Omental fat pad (tissue), 4 donors: ENCODE results near the gene PCGF1. TPM values are rescaled to one million over a fixed set of nuclear protein-coding genes. Genes with fewer than 3 reads are reported as not detected.
A peak's percentile ranks its signal among the peaks of the same experiment; 100 is the strongest.
"Not testable (repeated sequence)": the region's sequence is repeated elsewhere in the genome, so short reads cannot be mapped to it uniquely, and the experiment has no call there.

Experiments
- ATAC-seq: fragments of 150-250 bp; one replicate; pipeline ENCODE4 v1.9.1; 2016; ENCODE audit warnings: mild to moderate bottlenecking, moderate library complexity; ENCODE audit not compliant: low FRiP score
- DNase-seq: peaks from one replicate; pipeline ENCODE4 v3.0.0-alpha.2; 2019; ENCODE audit warnings: low spot score
- total RNA-seq, 4 donors: library from RNA; depleted of rRNA; stranded (reverse); fragments of >200 nt; gene quantifications; one replicate each; pipeline ENCODE4 v1.1.0, GENCODE V29; 2016
- TF ChIP-seq, protein P1 (sequence below), 3 donors: fragments of 450-650 bp; IDR thresholded peaks; one replicate each; pipeline ENCODE4 v1.5.1; 2016 to 2017; ENCODE audit warnings: antibody characterized with exemption in 3 of 3, mild to moderate bottlenecking in 3 of 3, moderate library complexity in 2 of 3

PCGF1 gene
- total RNA-seq, 4 donors from 2014 or later = 11.6 to 20.2 (median 16.8) TPM

- TF ChIP-seq, protein P1, sequence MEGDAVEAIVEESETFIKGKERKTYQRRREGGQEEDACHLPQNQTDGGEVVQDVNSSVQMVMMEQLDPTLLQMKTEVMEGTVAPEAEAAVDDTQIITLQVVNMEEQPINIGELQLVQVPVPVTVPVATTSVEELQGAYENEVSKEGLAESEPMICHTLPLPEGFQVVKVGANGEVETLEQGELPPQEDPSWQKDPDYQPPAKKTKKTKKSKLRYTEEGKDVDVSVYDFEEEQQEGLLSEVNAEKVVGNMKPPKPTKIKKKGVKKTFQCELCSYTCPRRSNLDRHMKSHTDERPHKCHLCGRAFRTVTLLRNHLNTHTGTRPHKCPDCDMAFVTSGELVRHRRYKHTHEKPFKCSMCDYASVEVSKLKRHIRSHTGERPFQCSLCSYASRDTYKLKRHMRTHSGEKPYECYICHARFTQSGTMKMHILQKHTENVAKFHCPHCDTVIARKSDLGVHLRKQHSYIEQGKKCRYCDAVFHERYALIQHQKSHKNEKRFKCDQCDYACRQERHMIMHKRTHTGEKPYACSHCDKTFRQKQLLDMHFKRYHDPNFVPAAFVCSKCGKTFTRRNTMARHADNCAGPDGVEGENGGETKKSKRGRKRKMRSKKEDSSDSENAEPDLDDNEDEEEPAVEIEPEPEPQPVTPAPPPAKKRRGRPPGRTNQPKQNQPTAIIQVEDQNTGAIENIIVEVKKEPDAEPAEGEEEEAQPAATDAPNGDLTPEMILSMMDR (IDR thresholded peaks at IDR 0.05) = no peak
- DNase-seq = no peak
- ATAC-seq = no peak
These were observed 34.6 kb downstream of the PCGF1 start for GRCh38 chr2:74472945-74473258.

- DNase-seq (peak; percentile 98), ATAC-seq (peak; percentile 90)
- TF ChIP-seq, protein P1 (IDR thresholded peaks at IDR 0.05) = no peak
These were observed 35.2 kb downstream of the PCGF1 start, which contains the start of gene MRPL53 for GRCh38 chr2:74472086-74472944. Gene MRPL53, minus strand, starts transcription at chr2:74472680. Its CDS starts 20 bp downstream, at chr2:74472660.

- no peak for ATAC-seq
- TF ChIP-seq, protein P1 (IDR thresholded peaks at IDR 0.05) = no peak
- no peak for DNase-seq
These were observed 36.0 kb downstream of the PCGF1 start for GRCh38 chr2:74471332-74472065.

DNA sequence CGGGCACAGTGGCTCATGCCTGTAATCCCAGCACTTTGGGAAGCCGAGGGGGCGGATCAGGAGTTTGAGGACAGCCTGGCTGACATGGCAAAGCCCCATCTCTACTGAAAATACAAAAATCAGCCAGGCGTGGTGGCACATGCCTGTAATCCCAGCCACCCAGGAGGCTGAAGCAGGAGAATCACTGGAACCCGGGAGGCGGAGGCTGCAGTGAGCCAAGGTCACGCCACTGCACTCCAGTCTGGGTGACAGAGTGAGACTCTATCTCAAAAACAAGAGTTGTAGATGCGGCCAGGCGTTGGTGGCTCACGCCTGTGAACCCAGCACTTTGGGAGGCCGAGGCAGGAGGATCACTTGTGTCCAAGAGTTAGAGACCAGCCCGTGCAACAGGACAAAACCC, 36.8 kb downstream of the PCGF1 start:
- not testable (repeated sequence) for DNase-seq, ATAC-seq

GRCh38 chr2:74464406-74464805, 43.1 kb downstream of the PCGF1 start:
- TF ChIP-seq, protein P1 (IDR thresholded peaks at IDR 0.05) = no peak
- ATAC-seq (no peak), DNase-seq (no peak)

GRCh38 chr2:74462786-74463105, 44.7 kb downstream of the PCGF1 start:
- DNase-seq (no peak), ATAC-seq (no peak)
- TF ChIP-seq, protein P1 (IDR thresholded peaks at IDR 0.05) = no peak

DNA sequence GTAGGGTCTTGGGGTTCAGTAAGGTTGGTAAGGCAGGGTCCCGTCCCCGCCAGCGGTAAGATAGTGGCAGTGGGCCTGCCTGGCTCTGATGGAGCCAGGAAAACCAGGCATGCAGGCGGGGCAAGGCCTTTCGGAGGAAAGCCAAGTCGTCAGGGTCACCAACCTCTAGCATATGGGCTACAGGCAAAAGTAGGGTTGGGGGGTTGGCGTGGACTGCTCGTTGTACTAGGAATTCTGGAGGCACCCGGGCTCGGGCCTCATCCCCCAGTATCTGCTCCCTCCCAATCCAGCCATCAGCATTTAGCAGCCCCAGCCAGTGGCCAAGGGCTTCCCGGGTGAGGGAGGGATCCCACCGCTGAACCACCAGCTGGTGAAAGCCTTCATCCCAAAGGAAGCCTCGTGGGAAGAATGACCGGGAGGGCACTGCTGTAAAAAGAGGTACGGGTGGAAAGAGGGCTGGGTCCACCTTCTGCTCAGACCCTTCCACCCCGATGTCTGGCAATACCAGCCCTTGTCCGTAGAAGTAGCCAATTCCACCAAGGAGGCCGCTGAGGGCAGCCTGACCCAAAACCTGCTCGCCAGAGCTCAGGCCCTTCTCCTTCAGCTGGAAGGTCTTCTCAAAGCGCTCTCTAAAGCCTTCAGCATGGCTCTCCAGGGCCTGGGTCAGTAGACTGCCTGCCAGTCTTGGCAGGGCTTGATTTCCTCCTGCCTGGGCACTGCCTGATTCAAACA, 45.3 kb downstream of the PCGF1 start:
- DNase-seq = no peak
- TF ChIP-seq, protein P1 (IDR thresholded peaks at IDR 0.05) = no peak
- no peak for ATAC-seq
